ENCODE results near the gene NPAS1. TPM values are rescaled to one million over a fixed set of nuclear protein-coding genes. Genes with fewer than 3 reads are reported as not detected.

NPAS1 gene
- total and polyA plus RNA-seq, 2 of the 13 experiments (the other 11 are each of a cell fraction or from before 2014, with no cell fraction given), result 0.35 to 2.9 TPM

GRCh38 chr19:47047763-47048405, 28.2 kb downstream of the NPAS1 start (continued):
- no peak for TF ChIP-seq ZNF503 (CRISPR knock-in tag; IDR thresholded peaks at IDR 0.05)
- TF ChIP-seq KIAA2018 (CRISPR knock-in tag; IDR thresholded peaks at IDR 0.05; ENCODE audit: borderline replicate concordance), result no peak
- TF ChIP-seq RNF219 (CRISPR knock-in tag; IDR thresholded peaks at IDR 0.05), result no peak
- TF ChIP-seq ZIK1 (CRISPR knock-in tag; IDR thresholded peaks at IDR 0.05; ENCODE audit: borderline replicate concordance, low read depth), result no peak
- no peak for TF ChIP-seq LRRFIP1 (CRISPR knock-in tag; conservative IDR thresholded peaks at IDR 0.05)
- no peak for TF ChIP-seq FOXK2 (IDR thresholded peaks at IDR 0.05)
